ENCODE measurements around the gene ACAD11. TPM values are rescaled to one million over a fixed set of nuclear protein-coding genes. Genes with fewer than 3 reads are reported as not detected.

The ACAD11 gene
- total RNA-seq, result 10.0 and 17.3 TPM in 2 replicates

DNA sequence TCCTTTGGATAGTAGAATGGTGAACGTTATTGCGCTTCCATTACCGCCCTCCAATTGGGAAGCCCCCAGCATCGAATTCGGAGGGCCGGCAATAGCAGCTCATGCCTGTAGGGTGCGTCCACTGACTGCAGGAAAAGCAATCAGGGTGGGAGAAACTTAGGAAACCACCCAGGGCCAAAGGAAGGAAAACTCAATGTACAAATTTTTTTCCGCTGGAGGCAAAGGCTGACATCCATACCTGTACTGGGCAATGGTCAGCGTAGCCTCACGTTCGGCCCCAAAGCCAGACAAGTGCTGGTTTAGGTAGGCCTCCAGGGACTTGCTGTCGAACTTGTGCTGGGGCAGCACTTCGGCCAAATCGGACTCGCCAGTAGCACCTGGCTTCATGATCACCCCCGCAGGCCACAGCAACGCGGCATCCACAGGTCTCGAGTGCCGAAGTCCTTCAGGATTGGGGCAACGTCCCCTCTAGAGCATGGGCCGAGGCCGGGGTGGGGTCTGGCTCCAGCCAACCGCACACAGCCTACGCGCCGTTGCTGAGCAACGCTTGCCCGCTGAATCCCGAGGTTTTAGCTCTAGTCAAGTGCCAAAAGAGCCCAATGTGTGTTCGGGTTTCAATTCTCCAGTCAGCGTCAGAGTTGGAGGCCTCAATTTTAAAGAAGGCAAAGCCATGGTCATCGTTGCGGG lies at the start of gene ACAD11:
ACAD11 (minus strand) TSS at position 445 of the 687 bp plus-strand sequence; CDS start at position 387, 58 bp downstream.

DNA sequence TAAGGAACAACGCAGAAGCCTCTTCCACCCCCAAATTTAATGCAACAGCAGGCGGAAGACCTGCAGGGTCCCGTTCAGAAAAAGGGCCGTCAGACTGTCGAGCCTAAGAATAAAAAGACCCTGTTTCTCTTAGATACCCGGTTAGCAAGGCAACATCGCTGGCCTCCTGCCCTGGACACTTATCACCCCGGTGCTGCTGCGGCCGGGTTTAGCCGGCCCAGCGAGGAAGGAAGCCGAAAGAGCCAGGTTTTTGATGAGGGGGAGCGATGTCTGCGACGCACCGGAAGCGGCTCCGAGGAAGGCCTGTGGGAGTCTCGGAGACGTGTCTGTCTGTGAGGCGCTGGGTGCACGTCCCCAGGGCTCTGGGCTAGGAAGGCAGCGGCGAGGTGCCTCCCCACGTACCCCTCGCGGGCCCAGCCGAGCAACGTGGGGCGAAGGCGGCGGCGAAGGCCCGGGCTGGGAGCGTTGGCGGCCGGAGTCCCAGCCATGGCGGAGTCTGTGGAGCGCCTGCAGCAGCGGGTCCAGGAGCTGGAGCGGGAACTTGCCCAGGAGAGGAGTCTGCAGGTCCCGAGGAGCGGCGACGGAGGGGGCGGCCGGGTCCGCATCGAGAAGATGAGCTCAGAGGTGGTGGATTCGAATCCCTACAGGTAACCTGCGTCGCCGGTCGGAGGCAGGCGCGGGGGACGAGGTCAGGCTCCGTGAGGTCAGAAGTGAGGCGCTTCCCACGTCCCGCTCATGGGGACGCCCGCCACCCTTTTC lies 622 bp upstream of the ACAD11 start, which contains the start of gene UBA5:
UBA5 (plus strand) TSS at position 278 of the 759 bp plus-strand sequence; CDS start at position 487, 209 bp downstream.

DNA sequence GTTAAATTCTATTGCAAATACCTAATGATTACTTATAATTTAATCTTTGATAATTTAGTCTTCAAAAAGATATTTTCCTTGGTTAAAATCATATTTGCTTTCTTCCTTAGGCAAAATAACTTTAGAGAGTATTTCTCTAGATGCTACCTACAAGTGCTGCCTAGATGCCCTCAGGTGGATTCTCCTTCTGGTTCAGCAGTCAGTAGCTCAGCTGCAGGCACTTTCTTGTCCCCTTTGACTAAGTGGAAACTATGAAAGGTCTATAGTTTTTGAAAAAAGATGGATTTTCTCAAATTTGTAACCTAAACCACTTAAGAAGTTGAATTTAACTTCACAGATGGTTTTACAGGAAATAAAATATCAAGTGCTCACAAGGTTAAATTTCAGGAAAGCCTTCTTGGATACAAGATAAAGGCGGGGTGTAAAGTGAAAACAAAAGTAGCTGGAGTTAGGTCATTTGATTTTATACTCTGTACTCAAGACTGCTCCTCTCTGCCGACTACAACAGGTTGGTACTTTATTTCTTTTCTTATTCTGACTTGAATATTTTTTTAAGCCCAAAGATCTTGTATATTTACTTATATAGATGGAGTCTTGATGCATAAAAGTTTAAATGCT lies 62.7 kb downstream of the ACAD11 start, which contains the start of gene ACKR4:
ACKR4 (plus strand) TSS at position 455 of the 618 bp plus-strand sequence. CDS start 3,128 bp downstream, outside the sequence.

Other genes starting within 250 kb of the ACAD11 start
- 21.5 and 25.9 TPM in 2 replicates for gene DNAJC13, start 242.3 kb downstream of the ACAD11 start, total RNA-seq
- not detected in 2 replicates for gene ACKR4, start 62.5 kb downstream of the ACAD11 start, total RNA-seq
- 31.8 and 32.6 TPM in 2 replicates for gene UBA5, start 520 bp upstream of the ACAD11 start, total RNA-seq
- 12.7 and 29.9 TPM in 2 replicates for gene NPHP3, start 62.6 kb upstream of the ACAD11 start, total RNA-seq